CD14-positive monocyte (primary cell): ENCODE measurements around the gene SH2D7. TPM values are rescaled to one million over a fixed set of nuclear protein-coding genes. Genes with fewer than 3 reads are reported as not detected.

ENCODE experiments used
- DNase-seq, 3 donors: peaks; one replicate each; pipeline ENCODE4 v3.0.0-alpha.2; 2011 to 2022
- H2AFZ ChIP-seq: 2 replicates; pipeline ENCODE4 v1.6.0; 2012; ENCODE audit warnings: mild to moderate bottlenecking, low read depth, low read length, inconsistent platforms; ENCODE audit not compliant: insufficient read depth, poor library complexity, severe bottlenecking
- H3K27ac ChIP-seq, 2 donors: 1 replicate in 1 of 2; 2 replicates in 1 of 2; pipeline ENCODE4 v1.5.1; 2012 to 2013; ENCODE audit warnings: low read length in 2 of 2, control low read depth in 1 of 2, inconsistent platforms in 1 of 2, low read depth in 1 of 2, mild to moderate bottlenecking in 1 of 2
- H3K27me3 ChIP-seq, 2 donors: one replicate each; pipeline versions ENCODE4 v1.6.0 to v1.6.1; 2011 to 2013; ENCODE audit warnings: low read length in 2 of 2; ENCODE audit not compliant: control insufficient read depth in 2 of 2, insufficient read depth in 2 of 2
- H3K36me3 ChIP-seq, 2 donors: replicated peaks in 1 of 2; 1 replicate in 1 of 2; 2 replicates in 1 of 2; pipeline versions ENCODE4 v1.5.1 to v1.6.1; 2012 to 2013; ENCODE audit warnings: low read length in 2 of 2, control low read depth in 1 of 2, inconsistent platforms in 1 of 2, mild to moderate bottlenecking in 1 of 2; ENCODE audit not compliant: insufficient read depth in 2 of 2, control insufficient read depth in 1 of 2
- H3K4me1 ChIP-seq, 2 donors: 1 replicate in 1 of 2; 2 replicates in 1 of 2; pipeline versions ENCODE4 v1.5.1 to v1.6.1; 2012 to 2013; ENCODE audit warnings: low read length in 2 of 2, control low read depth in 1 of 2, inconsistent platforms in 1 of 2, mild to moderate bottlenecking in 1 of 2, moderate library complexity in 1 of 2; ENCODE audit not compliant: insufficient read depth in 2 of 2, control insufficient read depth in 1 of 2
- H3K4me2 ChIP-seq: replicated peaks from 2 replicates; pipeline ENCODE3; 2012; ENCODE audit warnings: low read length, moderate library complexity, mild to moderate bottlenecking; ENCODE audit not compliant: poor library complexity, severe bottlenecking; ENCODE audit errors: extremely low read depth
- H3K4me3 ChIP-seq, 3 experiments: fragments of 200-600 bp in 1 of 3; sonication (generic) in 1 of 3; replicated peaks in 1 of 3; 1 replicate in 2 of 3; 2 replicates in 1 of 3; pipeline ENCODE4 v1.5.1; 2011 to 2013; ENCODE audit warnings: low read length in 3 of 3, mild to moderate bottlenecking in 3 of 3, control low read depth in 2 of 3, low read depth in 2 of 3, inconsistent platforms in 1 of 3, moderate library complexity in 1 of 3
- H3K79me2 ChIP-seq: 2 replicates; pipeline ENCODE4 v1.6.0; 2012; ENCODE audit warnings: mild to moderate bottlenecking, control low read depth, inconsistent platforms, low read length, moderate library complexity; ENCODE audit not compliant: insufficient read depth
- H3K9ac ChIP-seq: 2 replicates; pipeline ENCODE4 v1.6.0; 2017; ENCODE audit warnings: low read length, mild to moderate bottlenecking; ENCODE audit not compliant: insufficient read depth, poor library complexity, severe bottlenecking
- H3K9me3 ChIP-seq, 2 donors: replicated peaks in 1 of 2; 1 replicate in 1 of 2; 2 replicates in 1 of 2; pipeline versions ENCODE4 v1.5.1 to v1.6.1; 2012 to 2013; ENCODE audit warnings: low read length in 2 of 2, control low read depth in 1 of 2; ENCODE audit not compliant: control insufficient read depth in 1 of 2, insufficient read depth in 1 of 2
- H4K20me1 ChIP-seq: 2 replicates; pipeline ENCODE4 v1.6.0; 2012; ENCODE audit warnings: mild to moderate bottlenecking, low read length, control low read depth, moderate library complexity; ENCODE audit not compliant: insufficient read depth
- H3K27ac Mint-ChIP-seq, 7 donors: one replicate each; pipeline ENCODE4 v1.8.0; 2020; ENCODE audit warnings: mild to moderate bottlenecking in 7 of 7, mixed read lengths in 7 of 7, moderate library complexity in 6 of 7, inconsistent platforms in 2 of 7
- H3K27me3 Mint-ChIP-seq, 3 donors: one replicate each; pipeline ENCODE4 v1.8.0; 2021 to 2022; ENCODE audit warnings: low read depth in 3 of 3, mild to moderate bottlenecking in 3 of 3, mixed read lengths in 3 of 3, moderate library complexity in 3 of 3, inconsistent platforms in 1 of 3
- H3K36me3 Mint-ChIP-seq, 2 donors: one replicate each; pipeline ENCODE4 v1.8.0; 2020; ENCODE audit warnings: mixed read lengths in 2 of 2, inconsistent platforms in 1 of 2, mild to moderate bottlenecking in 1 of 2
- H3K4me1 Mint-ChIP-seq: one replicate; pipeline ENCODE4 v1.8.0; 2020; ENCODE audit warnings: mild to moderate bottlenecking, mixed read lengths
- H3K4me3 Mint-ChIP-seq, 2 donors: one replicate each; pipeline ENCODE4 v1.8.0; 2020; ENCODE audit warnings: mild to moderate bottlenecking in 2 of 2, mixed read lengths in 2 of 2, moderate library complexity in 1 of 2
- H3K9me3 Mint-ChIP-seq, 7 donors: one replicate each; pipeline ENCODE4 v1.8.0; 2020 to 2022; ENCODE audit warnings: mixed read lengths in 7 of 7, mild to moderate bottlenecking in 6 of 7, moderate library complexity in 6 of 7, inconsistent platforms in 2 of 7
- WGBS: methylation state at CpG from one replicate; pipeline ENCODE4 v1.1.5; 2013; ENCODE audit warnings: missing lambda C conversion rate; ENCODE audit not compliant: insufficient coverage; 5-methylcytosine and 5-hydroxymethylcytosine counted together
- intact Hi-C, 2 donors: fragments of 100-400 bp; cut with micrococcal nuclease; formaldehyde crosslinking; loops; one replicate each; pipeline versions ENCODE4 v1.15.0 to v1.15.1; 2023
- polyA plus RNA-seq, 3 donors: library from polyadenylated mRNA; depleted of rRNA in 1 of 3; unstranded in 2 of 3; stranded (reverse) in 1 of 3; fragments of 300-500 nt in 2 of 3; fragments of >200 nt in 1 of 3; fragmentation: Illumina TruSeq in 2 of 3; gene quantifications; 1 replicate in 2 of 3; 2 replicates in 1 of 3; pipeline ENCODE4 v1.2.3, GENCODE V29; 2012 to 2021
- TF ChIP-seq, protein P1 (sequence below): fragments of 200-600 bp; IDR thresholded peaks from one replicate; pipeline ENCODE4 v1.8.0; 2022; ENCODE audit warnings: antibody characterized with exemption, mild to moderate bottlenecking

SH2D7 gene
- polyA plus RNA-seq, 3 donors, result not detected

DNA sequence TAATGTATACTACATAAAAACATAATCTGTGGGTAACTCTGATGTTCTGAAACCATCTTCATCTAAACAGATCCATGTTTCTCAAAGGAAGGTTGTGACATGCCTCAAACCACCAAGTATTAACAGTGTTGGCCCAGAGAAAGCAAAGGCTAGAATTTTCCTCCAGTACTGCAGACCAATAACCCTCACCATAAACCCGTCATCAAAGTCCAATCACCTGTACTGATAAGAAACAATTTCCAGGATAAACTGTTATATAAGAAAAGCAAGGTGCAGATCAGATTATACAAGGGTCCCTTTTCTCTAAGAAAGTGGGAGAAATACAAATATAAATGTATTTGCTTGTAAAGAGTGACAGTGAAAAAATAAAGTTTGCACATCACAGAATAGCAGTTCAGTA lies 47.2 kb upstream of the SH2D7 start:
- peaks cover 41 to 46% of the 10 kb centered on the region in 2 donors for H3K36me3 Mint-ChIP-seq
- intact Hi-C loops, result no loop called here
- peak overlapping the region in 1 of 2 donors; percentile 71 for H3K27ac ChIP-seq

GRCh38 chr15:78046796-78047341 lies 45.5 kb upstream of the SH2D7 start:
- Mint-ChIP-seq H3K27me3 (no peaks in the 10 kb centered on the region), H3K4me3 (peak overlapping the region in 1 of 2 donors; percentile 67), H3K36me3 (peaks cover 43 to 48% of the 10 kb centered on the region in 2 donors), H3K9me3 (no peaks in the 10 kb centered on the region), H3K27ac (peak overlapping the region in 6 of 7 donors; percentile 62 to 84 (median 72)), H3K4me1 (peaks cover 73% of the 10 kb centered on the region)
- Histone ChIP-seq H3K9ac (no peak overlapping the region), H3K27me3 (no peaks in the 10 kb centered on the region), H3K27ac (peak overlapping the region; percentile 1 to 63), H3K36me3 (peaks cover 9 to 34% of the 10 kb centered on the region in 2 donors), H3K4me1 (peaks cover 61 to 63% of the 10 kb centered on the region in 2 donors), H2AFZ (no peak overlapping the region), H3K9me3 (no peaks in the 10 kb centered on the region), H3K79me2 (peaks cover 85% of the 10 kb centered on the region), H4K20me1 (peaks cover 48% of the 10 kb centered on the region), H3K4me3 (peak overlapping the region in 1 of 3 experiments; percentile 20), H3K4me2 (no peak overlapping the region)
- DNase-seq, result peak in 1 of 3 donors; percentile 46
- TF ChIP-seq, protein P1, sequence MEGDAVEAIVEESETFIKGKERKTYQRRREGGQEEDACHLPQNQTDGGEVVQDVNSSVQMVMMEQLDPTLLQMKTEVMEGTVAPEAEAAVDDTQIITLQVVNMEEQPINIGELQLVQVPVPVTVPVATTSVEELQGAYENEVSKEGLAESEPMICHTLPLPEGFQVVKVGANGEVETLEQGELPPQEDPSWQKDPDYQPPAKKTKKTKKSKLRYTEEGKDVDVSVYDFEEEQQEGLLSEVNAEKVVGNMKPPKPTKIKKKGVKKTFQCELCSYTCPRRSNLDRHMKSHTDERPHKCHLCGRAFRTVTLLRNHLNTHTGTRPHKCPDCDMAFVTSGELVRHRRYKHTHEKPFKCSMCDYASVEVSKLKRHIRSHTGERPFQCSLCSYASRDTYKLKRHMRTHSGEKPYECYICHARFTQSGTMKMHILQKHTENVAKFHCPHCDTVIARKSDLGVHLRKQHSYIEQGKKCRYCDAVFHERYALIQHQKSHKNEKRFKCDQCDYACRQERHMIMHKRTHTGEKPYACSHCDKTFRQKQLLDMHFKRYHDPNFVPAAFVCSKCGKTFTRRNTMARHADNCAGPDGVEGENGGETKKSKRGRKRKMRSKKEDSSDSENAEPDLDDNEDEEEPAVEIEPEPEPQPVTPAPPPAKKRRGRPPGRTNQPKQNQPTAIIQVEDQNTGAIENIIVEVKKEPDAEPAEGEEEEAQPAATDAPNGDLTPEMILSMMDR, result no peak
- 34% methylated on average over 3 of the region's 5 CpGs for WGBS
- intact Hi-C loops, result no loop called here

More for the DNA sequence above, 47.2 kb upstream of the SH2D7 start:
- no CpG with 5 or more reads among the region's 1 CpG for WGBS
- Histone ChIP-seq H2AFZ (no peak overlapping the region), H3K4me1 (peaks cover 61 to 62% of the 10 kb centered on the region in 2 donors), H3K4me3 (no peak overlapping the region), H3K9me3 (no peaks in the 10 kb centered on the region), H3K9ac (no peak overlapping the region), H3K27me3 (no peaks in the 10 kb centered on the region), H3K36me3 (peaks cover 11 to 31% of the 10 kb centered on the region in 2 donors), H3K4me2 (no peak overlapping the region), H4K20me1 (peaks cover 42% of the 10 kb centered on the region), H3K79me2 (peaks cover 69% of the 10 kb centered on the region)
- Mint-ChIP-seq H3K27me3 (no peaks in the 10 kb centered on the region), H3K27ac (peak overlapping the region in 2 of 7 donors; percentile 56 to 74), H3K4me1 (peaks cover 69% of the 10 kb centered on the region), H3K4me3 (no peak overlapping the region), H3K9me3 (no peaks in the 10 kb centered on the region)
- TF ChIP-seq, protein P1, result no peak
- DNase-seq, result no peak
